ENCODE data around the gene EPG5. TPM values are rescaled to one million over a fixed set of nuclear protein-coding genes. Genes with fewer than 3 reads are reported as not detected.

The EPG5 gene
- total and polyA plus RNA-seq, 4 donors, result 3.2 to 20.3 (median 11.1) TPM

GRCh38 chr18:46001074-46001473 lies 33.9 kb upstream of the EPG5 start:
- no peaks in the 10 kb centered on the region for H3K9me3 ChIP-seq (ENCODE audit: control insufficient read depth in 4 of 4, low read length in 3 of 4)
- TF ChIP-seq ATF3 (IDR thresholded peaks at IDR 0.05) (no peak), FOXA2 (IDR thresholded peaks at IDR 0.05) (no peak), ZBTB33 (IDR thresholded peaks at IDR 0.05) (no peak), RAD21 (IDR thresholded peaks at IDR 0.05) (no peak)
- no peaks in the 10 kb centered on the region for H3K4me1 ChIP-seq (ENCODE audit: control insufficient read depth in 4 of 4, insufficient read depth in 4 of 4, low read length in 3 of 4)
- 84% methylated on average over 1 of the region's 1 CpG for WGBS
- no peaks in the 10 kb centered on the region for H3K27me3 ChIP-seq (ENCODE audit: control insufficient read depth in 4 of 4, insufficient read depth in 4 of 4, low read length in 3 of 4)
- DNase-seq (ENCODE audit: low spot score), result no peak
- no peak overlapping the region for H3K4me3 ChIP-seq (ENCODE audit: low read depth in 1 of 3, low read length in 3 of 3)
- peaks cover 0 to 6% (median 0%) of the 10 kb centered on the region in 4 donors for H3K36me3 ChIP-seq (ENCODE audit: control insufficient read depth in 4 of 4, insufficient read depth in 3 of 4, low read depth in 1 of 4, low read length in 3 of 4)
- H3K9ac ChIP-seq (ENCODE audit: low read depth in 1 of 2, low read length in 2 of 2), result no peak overlapping the region
- H3K27ac ChIP-seq (ENCODE audit: low read depth in 1 of 2, low read length in 2 of 2), result no peak overlapping the region

GRCh38 chr18:45999536-45999935 lies 32.4 kb upstream of the EPG5 start:
- Histone ChIP-seq H3K27ac (ENCODE audit: low read depth in 1 of 2, low read length in 2 of 2) (no peak overlapping the region), H3K9ac (ENCODE audit: low read depth in 1 of 2, low read length in 2 of 2) (no peak overlapping the region), H3K36me3 (ENCODE audit: control insufficient read depth in 4 of 4, insufficient read depth in 3 of 4, low read depth in 1 of 4, low read length in 3 of 4) (peaks cover 0 to 6% (median 0%) of the 10 kb centered on the region in 4 donors), H3K4me1 (ENCODE audit: control insufficient read depth in 4 of 4, insufficient read depth in 4 of 4, low read length in 3 of 4) (no peaks in the 10 kb centered on the region), H3K4me3 (ENCODE audit: low read depth in 1 of 3, low read length in 3 of 3) (no peak overlapping the region), H3K9me3 (ENCODE audit: control insufficient read depth in 4 of 4, low read length in 3 of 4) (no peaks in the 10 kb centered on the region), H3K27me3 (ENCODE audit: control insufficient read depth in 4 of 4, insufficient read depth in 4 of 4, low read length in 3 of 4) (no peaks in the 10 kb centered on the region)
- no peak for DNase-seq (ENCODE audit: low spot score)
- 87% methylated on average over 3 of the region's 3 CpGs for WGBS
- TF ChIP-seq SP1 (IDR thresholded peaks at IDR 0.05) (no peak), HNF4G (IDR thresholded peaks at IDR 0.05) (no peak), REST (IDR thresholded peaks at IDR 0.05) (no peak), TAF1 (conservative IDR thresholded peaks at IDR 0.05) (no peak), RAD21 (IDR thresholded peaks at IDR 0.05) (no peak), ZBTB33 (IDR thresholded peaks at IDR 0.05) (no peak), HNF4A (conservative IDR thresholded peaks at IDR 0.05) (no peak), JUND (IDR thresholded peaks at IDR 0.05) (no peak), FOXA1 (IDR thresholded peaks at IDR 0.05) (no peak), RXRA (IDR thresholded peaks at IDR 0.05) (no peak), ATF3 (IDR thresholded peaks at IDR 0.05) (no peak), GABPA (IDR thresholded peaks at IDR 0.05 in 1 of 2, conservative IDR thresholded peaks at IDR 0.05 in 1 of 2) (no peak), FOXA2 (IDR thresholded peaks at IDR 0.05) (no peak)
